Measurements from ENCODE around the gene TSN.
"Not testable (repeated sequence)": the region's sequence is repeated elsewhere in the genome, so short reads cannot be mapped to it uniquely, and the experiment has no call there.

TSN gene

GRCh38 chr2:121815216-121815615 lies 59.8 kb downstream of the TSN start:
- Histone ChIP-seq H3K4me3 (no peak overlapping the region), H3K36me3 (ENCODE audit: insufficient read depth, low read length) (no peaks in the 10 kb centered on the region), H3K27ac (no peak overlapping the region), H3K9ac (ENCODE audit: insufficient read length) (no peak overlapping the region), H3K9me3 (ENCODE audit: low read depth, low read length) (no peaks in the 10 kb centered on the region)
- DNase-seq (ENCODE audit: low read depth, low spot score) = no peak
- TF ChIP-seq EZH2 (IDR thresholded peaks at IDR 0.05) (no peak), FOXP2 (optimal IDR thresholded peaks at IDR 0.05; ENCODE audit: control extremely low read depth, extremely low read length, insufficient read depth) (no peak), POLR2AphosphoS5 (IDR thresholded peaks at IDR 0.05; ENCODE audit: borderline replicate concordance, low read depth, low read length) (no peak)

GRCh38 chr2:121816797-121817196 lies 61.3 kb downstream of the TSN start:
- no peak for DNase-seq (ENCODE audit: low read depth, low spot score)
- H3K27ac ChIP-seq = no peak overlapping the region

GRCh38 chr2:121817304-121817703 lies 61.9 kb downstream of the TSN start:
- not testable (repeated sequence) for H3K9me3 ChIP-seq (ENCODE audit: low read depth, low read length); H3K36me3 ChIP-seq (ENCODE audit: insufficient read depth, low read length); H3K27ac ChIP-seq; H3K9ac ChIP-seq (ENCODE audit: insufficient read length); H3K4me3 ChIP-seq; DNase-seq (ENCODE audit: low read depth, low spot score)

More at GRCh38 chr2:121816797-121817196, 61.3 kb downstream of the TSN start:
- Histone ChIP-seq H3K4me3 (no peak overlapping the region), H3K9me3 (ENCODE audit: low read depth, low read length) (no peaks in the 10 kb centered on the region), H3K36me3 (ENCODE audit: insufficient read depth, low read length) (no peaks in the 10 kb centered on the region), H3K9ac (ENCODE audit: insufficient read length) (no peak overlapping the region)
- TF ChIP-seq EZH2 (IDR thresholded peaks at IDR 0.05) = no peak
- no peak for TF ChIP-seq FOXP2 (optimal IDR thresholded peaks at IDR 0.05; ENCODE audit: control extremely low read depth, extremely low read length, insufficient read depth)
- TF ChIP-seq POLR2AphosphoS5 (IDR thresholded peaks at IDR 0.05; ENCODE audit: borderline replicate concordance, low read depth, low read length) = no peak

All from SK-N-MC (cell line).